ENCODE results near the gene DAPK1. TPM values are rescaled to one million over a fixed set of nuclear protein-coding genes. Genes with fewer than 3 reads are reported as not detected.
A peak's percentile ranks its signal among the peaks of the same experiment; 100 is the strongest.

DAPK1 gene
- polyA plus RNA-seq, 1 experiment = 5.4 TPM

DNA sequence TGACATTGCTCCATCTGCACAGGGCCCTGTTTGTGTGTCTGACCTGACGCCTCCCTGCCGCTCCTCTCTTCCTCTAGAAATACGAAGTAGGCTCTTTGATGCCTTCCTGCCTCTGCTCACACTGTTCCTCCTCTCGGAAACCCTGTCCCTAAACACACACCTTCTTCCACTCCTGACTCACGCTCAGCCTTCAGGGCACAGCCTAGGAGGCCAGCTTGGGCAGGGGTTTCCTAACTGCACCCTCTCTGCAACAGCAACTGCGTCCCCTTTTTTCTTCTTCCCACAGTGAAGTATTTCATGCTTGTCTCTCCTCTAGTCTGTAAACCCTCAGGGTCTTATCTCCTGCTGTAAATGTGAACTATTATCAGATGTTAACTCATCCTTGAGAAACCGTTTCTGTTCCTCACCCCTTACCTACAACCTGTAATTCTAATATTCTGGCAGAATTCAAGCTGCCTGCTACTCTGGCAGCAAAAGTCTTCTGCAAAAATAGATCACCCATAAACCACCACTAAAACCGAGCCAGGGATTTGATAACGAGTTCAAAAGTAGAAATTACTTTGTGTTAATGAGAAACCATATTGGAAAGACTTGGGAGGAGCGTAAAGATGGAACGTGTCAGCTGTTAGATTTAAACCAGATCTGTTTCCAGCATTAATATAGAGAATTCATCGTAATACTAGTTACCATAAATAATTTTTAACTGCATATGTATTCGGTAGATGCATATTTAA, 100.2 kb downstream of the DAPK1 start:
- DNase-seq (ENCODE audit: low read depth) = no peak
- ChIA-PET POLR2A (no interaction called here), CTCF (interaction anchor here (1.2 kb wide), 1 partner anchor 11 kb away, joined by 3 read pairs; no protein-coding TSS in a partner anchor)
- H3K36me3 ChIP-seq (ENCODE audit: control insufficient read depth, insufficient read depth, low read length) = no peaks in the 10 kb centered on the region
- H3K27me3 ChIP-seq (ENCODE audit: control insufficient read depth, insufficient read depth, low read length) = no peaks in the 10 kb centered on the region
- no peak for TF ChIP-seq CTCF (IDR thresholded peaks at IDR 0.05; ENCODE audit: insufficient read depth, low read depth, low read length)
- no peak overlapping the region for H3K4me3 ChIP-seq (ENCODE audit: low read depth, low read length)

- Histone ChIP-seq H3K4me3 (ENCODE audit: low read depth, low read length) (no peak overlapping the region), H3K36me3 (ENCODE audit: control insufficient read depth, insufficient read depth, low read length) (no peaks in the 10 kb centered on the region), H3K27me3 (ENCODE audit: control insufficient read depth, insufficient read depth, low read length) (no peaks in the 10 kb centered on the region)
- ChIA-PET POLR2A (interaction anchor here (0.6 kb wide), 1 partner anchor 241 kb away, joined by 3 read pairs; no protein-coding TSS in a partner anchor), CTCF (interaction anchor here (0.7 to 1.0 kb wide), 2 partner anchors 15 to 620 kb away, joined by 3 read pairs; no protein-coding TSS in a partner anchor)
- peak; percentile 34 for DNase-seq (ENCODE audit: low read depth)
- TF ChIP-seq CTCF (IDR thresholded peaks at IDR 0.05; ENCODE audit: insufficient read depth, low read depth, low read length) = no peak
Observed at GRCh38 chr9:87599901-87600610, 102.4 kb downstream of the DAPK1 start.

GRCh38 chr9:87601176-87601575, 103.5 kb downstream of the DAPK1 start:
- Histone ChIP-seq H3K27me3 (ENCODE audit: control insufficient read depth, insufficient read depth, low read length) (no peaks in the 10 kb centered on the region), H3K4me3 (ENCODE audit: low read depth, low read length) (no peak overlapping the region), H3K36me3 (ENCODE audit: control insufficient read depth, insufficient read depth, low read length) (no peaks in the 10 kb centered on the region)
- POLR2A ChIA-PET = no interaction called here
- TF ChIP-seq CTCF (IDR thresholded peaks at IDR 0.05; ENCODE audit: insufficient read depth, low read depth, low read length) = no peak
- CTCF ChIA-PET = interaction anchor here (0.7 kb wide), 1 partner anchor 621 kb away, joined by 3 read pairs; no protein-coding TSS in a partner anchor
- DNase-seq (ENCODE audit: low read depth) = no peak

GRCh38 chr9:87601595-87601994, 103.9 kb downstream of the DAPK1 start:
- Histone ChIP-seq H3K36me3 (ENCODE audit: control insufficient read depth, insufficient read depth, low read length) (no peaks in the 10 kb centered on the region), H3K4me3 (ENCODE audit: low read depth, low read length) (no peak overlapping the region), H3K27me3 (ENCODE audit: control insufficient read depth, insufficient read depth, low read length) (no peaks in the 10 kb centered on the region)
- CTCF ChIA-PET = interaction anchor here (1.4 kb wide), 1 partner anchor 102 kb away, joined by 3 read pairs; no protein-coding TSS in a partner anchor
- POLR2A ChIA-PET = no interaction called here
- no peak for DNase-seq (ENCODE audit: low read depth)
- no peak for TF ChIP-seq CTCF (IDR thresholded peaks at IDR 0.05; ENCODE audit: insufficient read depth, low read depth, low read length)

DNA sequence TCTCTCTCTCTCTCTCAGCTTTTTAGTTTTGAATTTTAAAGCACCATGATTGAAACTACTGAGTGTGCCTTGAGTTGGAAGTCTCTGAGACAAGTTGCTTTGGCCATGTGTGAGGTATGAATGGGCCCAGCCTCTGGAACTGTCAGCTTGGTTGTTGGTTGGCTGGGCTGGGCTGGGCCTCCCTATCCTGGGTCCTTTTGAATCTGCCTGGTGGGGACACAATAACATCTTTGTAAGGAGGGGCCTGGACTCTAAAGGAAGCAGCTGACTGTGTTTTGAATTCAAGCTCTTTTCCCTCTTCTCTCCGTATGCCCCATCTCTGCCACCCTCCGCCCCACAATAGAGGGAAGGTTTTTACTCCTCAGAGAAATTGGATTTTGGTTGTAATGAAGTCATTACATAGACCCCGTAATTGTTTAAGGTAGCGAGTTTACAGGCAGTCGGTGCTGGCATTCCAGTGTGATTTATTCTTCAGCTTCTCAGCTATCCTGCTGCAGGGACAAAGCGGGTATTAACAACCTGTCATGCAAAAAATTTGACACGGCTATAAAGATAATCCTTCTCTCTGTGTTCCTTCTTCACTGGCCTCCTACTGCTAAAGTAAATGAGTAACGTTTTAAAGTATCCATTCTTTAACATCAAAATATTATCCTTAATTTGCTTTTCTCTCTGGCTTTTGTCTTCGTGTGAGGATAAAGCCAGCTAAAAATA, 105.4 kb downstream of the DAPK1 start:
- POLR2A ChIA-PET = no interaction called here
- no peaks in the 10 kb centered on the region for H3K36me3 ChIP-seq (ENCODE audit: control insufficient read depth, insufficient read depth, low read length)
- H3K4me3 ChIP-seq (ENCODE audit: low read depth, low read length) = no peak overlapping the region
- no peak for DNase-seq (ENCODE audit: low read depth)
- CTCF ChIA-PET = interaction anchor here (1.4 kb wide), 1 partner anchor 103 kb away, joined by 3 read pairs; no protein-coding TSS in a partner anchor
- TF ChIP-seq CTCF (IDR thresholded peaks at IDR 0.05; ENCODE audit: insufficient read depth, low read depth, low read length) = no peak
- H3K27me3 ChIP-seq (ENCODE audit: control insufficient read depth, insufficient read depth, low read length) = no peaks in the 10 kb centered on the region
